ENCODE results near the gene KCNK17. TPM values are rescaled to one million over a fixed set of nuclear protein-coding genes. Genes with fewer than 3 reads are reported as not detected.
A peak's percentile ranks its signal among the peaks of the same experiment; 100 is the strongest.
"Not testable (repeated sequence)": the region's sequence is repeated elsewhere in the genome, so short reads cannot be mapped to it uniquely, and the experiment has no call there.

KCNK17 gene
- total RNA-seq, 4 donors from 2014 or later = 0.67 to 2.1 (median 1.7) TPM; not detected in 1

GRCh38 chr6:39289490-39289889 lies 24.7 kb downstream of the KCNK17 start:
- Histone ChIP-seq H3K9me3 (no peaks in the 10 kb centered on the region), H3K27ac (no peak overlapping the region), H3K27me3 (no peaks in the 10 kb centered on the region), H3K4me3 (no peak overlapping the region), H3K36me3 (no peaks in the 10 kb centered on the region), H3K4me1 (no peaks in the 10 kb centered on the region)
- peak in 1 of 6 experiments; percentile 19 for TF ChIP-seq CTCF (IDR thresholded peaks at IDR 0.05)
- no peak for TF ChIP-seq POLR2A (IDR thresholded peaks at IDR 0.05)
- peak in 1 of 3 donors; percentile 62 for DNase-seq

GRCh38 chr6:39287601-39288000 lies 26.6 kb downstream of the KCNK17 start:
- no peak for TF ChIP-seq CTCF (IDR thresholded peaks at IDR 0.05)
- no peak for TF ChIP-seq POLR2A (IDR thresholded peaks at IDR 0.05)
- H3K27me3 ChIP-seq = no peaks in the 10 kb centered on the region
- DNase-seq = no peak
- no peaks in the 10 kb centered on the region for H3K36me3 ChIP-seq
- peaks cover 0 to under 1% (median 0%) of the 10 kb centered on the region in 4 donors for H3K4me1 ChIP-seq
- H3K4me3 ChIP-seq = no peak overlapping the region
- H3K27ac ChIP-seq = no peak overlapping the region
- no peaks in the 10 kb centered on the region for H3K9me3 ChIP-seq

- peaks cover 0 to 11% (median 1%) of the 10 kb centered on the region in 4 donors for H3K4me1 ChIP-seq
- not testable (repeated sequence) for DNase-seq, H3K36me3 ChIP-seq
These were observed 27.6 kb downstream of the KCNK17 start for GRCh38 chr6:39286596-39286995.

GRCh38 chr6:39282774-39283173 lies 31.4 kb downstream of the KCNK17 start:
- TF ChIP-seq CTCF (IDR thresholded peaks at IDR 0.05) (no peak), POLR2A (IDR thresholded peaks at IDR 0.05) (no peak)
- Histone ChIP-seq H3K27me3 (no peaks in the 10 kb centered on the region), H3K36me3 (no peaks in the 10 kb centered on the region), H3K4me3 (no peak overlapping the region), H3K4me1 (peaks cover 0 to 16% (median 1%) of the 10 kb centered on the region in 4 donors), H3K27ac (peak overlapping the region in 1 of 4 donors; percentile 91), H3K9me3 (no peaks in the 10 kb centered on the region)
- no peak for DNase-seq

More at GRCh38 chr6:39286596-39286995, 27.6 kb downstream of the KCNK17 start:
- H3K4me3 ChIP-seq, H3K9me3 ChIP-seq, H3K27ac ChIP-seq, H3K27me3 ChIP-seq: not testable (repeated sequence)

- H3K4me1 ChIP-seq = peaks cover 0 to 25% (median 1%) of the 10 kb centered on the region in 4 donors
- no peaks in the 10 kb centered on the region for H3K36me3 ChIP-seq
- H3K4me3 ChIP-seq = peak overlapping the region in 1 of 4 donors; percentile 4
- TF ChIP-seq POLR2A (IDR thresholded peaks at IDR 0.05) (peak; percentile 58 to 64), CTCF (IDR thresholded peaks at IDR 0.05) (no peak)
- H3K9me3 ChIP-seq = no peaks in the 10 kb centered on the region
- H3K27me3 ChIP-seq = no peaks in the 10 kb centered on the region
- peak in 2 of 3 donors; percentile 80 to 84 for DNase-seq
- H3K27ac ChIP-seq = peak overlapping the region in 3 of 4 donors; percentile 78 to 91 (median 85)
These were observed 32.8 kb downstream of the KCNK17 start for GRCh38 chr6:39281312-39281980.

GRCh38 chr6:39280247-39280731 lies 33.9 kb downstream of the KCNK17 start:
- DNase-seq = peak in 2 of 3 donors; percentile 84
- H3K27me3 ChIP-seq = no peaks in the 10 kb centered on the region
- no peaks in the 10 kb centered on the region for H3K36me3 ChIP-seq
- H3K4me3 ChIP-seq = no peak overlapping the region
- H3K27ac ChIP-seq = peak overlapping the region in 3 of 4 donors; percentile 78 to 91 (median 85)
- TF ChIP-seq POLR2A (IDR thresholded peaks at IDR 0.05) (peak; percentile 47 to 52), CTCF (IDR thresholded peaks at IDR 0.05) (peak in 2 of 6 experiments; percentile 20)
- peaks cover 0 to 25% (median 1%) of the 10 kb centered on the region in 4 donors for H3K4me1 ChIP-seq
- no peaks in the 10 kb centered on the region for H3K9me3 ChIP-seq

All from Peyer's patch (tissue), 4 donors.